Measurements from ENCODE around the gene NCSTN. TPM values are rescaled to one million over a fixed set of nuclear protein-coding genes. Genes with fewer than 3 reads are reported as not detected.
A peak's percentile ranks its signal among the peaks of the same experiment; 100 is the strongest.

NCSTN gene
- total and polyA plus RNA-seq, 12 donors, result 48.3 to 113 (median 87.0) TPM

GRCh38 chr1:160397651-160398050 lies 54.5 kb downstream of the NCSTN start:
- no peak overlapping the region for H3K4me3 ChIP-seq
- no peaks in the 10 kb centered on the region for H3K9me3 ChIP-seq (replicated peaks in 1 of 3)
- 33 to 71% (median 63%) methylated on average over 1 of the region's 1 CpG for WGBS, 4 donors
- H3K27ac ChIP-seq, result no peak overlapping the region
- TF ChIP-seq CTCF (IDR thresholded peaks at IDR 0.05) (no peak), POLR2A (IDR thresholded peaks at IDR 0.05) (no peak)
- DNase-seq, result peak in 1 of 7 donors; percentile 15
- intact Hi-C loops (cut with DNase I), result no loop called here
- H3K4me1 ChIP-seq (replicated peaks in 1 of 2), result no peaks in the 10 kb centered on the region
- H3K36me3 ChIP-seq (replicated peaks in 1 of 2), result no peaks in the 10 kb centered on the region
- peaks cover 21% of the 10 kb centered on the region for H3K27me3 ChIP-seq

DNA sequence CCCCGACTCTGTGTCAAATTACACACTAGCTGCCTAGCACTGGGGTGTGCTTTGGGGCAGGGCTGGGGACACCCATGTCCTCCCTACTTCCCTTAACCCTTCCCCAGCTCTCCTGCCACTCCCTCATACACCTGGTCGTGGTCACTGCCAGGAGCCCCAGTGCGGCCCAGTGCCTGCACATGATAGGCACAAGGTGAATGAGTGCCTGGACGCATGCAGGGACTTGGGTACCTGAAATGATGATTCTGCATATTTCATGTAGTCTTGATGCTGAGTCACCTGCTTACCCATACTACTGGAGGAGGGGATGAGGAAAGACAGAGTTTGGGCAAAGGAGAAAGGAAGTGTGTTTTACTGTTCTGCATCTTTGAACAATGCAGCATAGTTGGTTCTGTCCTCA lies 55.6 kb downstream of the NCSTN start:
- H3K27ac ChIP-seq, result no peak overlapping the region
- intact Hi-C loops (cut with DNase I), result no loop called here
- WGBS, 4 donors, result 77 to 88% (median 81%) methylated on average over 4 of the region's 4 CpGs

DNA sequence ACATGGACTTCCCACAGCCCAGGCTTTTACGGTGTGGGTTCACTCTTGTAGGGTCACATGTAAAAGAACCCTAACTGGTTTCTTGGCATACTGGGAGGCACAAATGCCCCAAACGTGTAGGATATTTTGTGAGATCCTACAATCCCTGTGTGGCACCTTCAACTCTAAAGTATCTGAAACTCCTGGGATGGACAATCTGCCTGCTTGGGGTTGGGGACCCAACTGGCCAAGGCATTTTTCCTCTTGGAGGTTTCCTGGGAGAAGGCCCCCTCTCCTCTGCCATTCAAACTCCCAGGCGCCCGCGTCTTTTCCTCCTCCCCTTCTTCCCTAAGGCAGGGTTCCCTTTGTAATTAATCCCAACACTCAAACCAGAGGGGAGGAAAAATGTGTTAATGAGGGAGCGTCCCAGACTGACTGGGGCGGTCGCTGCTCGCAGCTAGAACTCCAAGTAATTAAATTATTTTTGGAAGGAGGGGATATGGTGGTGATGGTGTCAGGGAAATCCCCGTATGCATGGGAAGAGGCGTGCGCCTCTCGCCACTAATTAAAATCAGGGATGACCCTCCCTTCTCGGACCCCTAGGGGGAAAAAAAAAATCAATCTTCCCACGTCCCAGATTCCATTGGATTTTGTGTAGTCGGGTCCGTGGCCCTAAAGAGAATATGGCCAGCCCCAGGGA lies 56.5 kb downstream of the NCSTN start:
- 46 to 62% (median 59%) methylated on average over 17 of the region's 17 CpGs for WGBS, 4 donors
- Histone ChIP-seq H3K4me1 (replicated peaks in 1 of 2) (no peaks in the 10 kb centered on the region), H3K9me3 (replicated peaks in 1 of 3) (no peaks in the 10 kb centered on the region), H3K27me3 (peaks cover 21% of the 10 kb centered on the region), H3K36me3 (replicated peaks in 1 of 2) (no peaks in the 10 kb centered on the region), H3K4me3 (peak overlapping the region in 1 of 4 donors; percentile 79), H3K27ac (no peak overlapping the region)
- peak in 1 of 7 donors; percentile 35 for DNase-seq
- intact Hi-C loops (cut with DNase I), result no loop called here
- TF ChIP-seq POLR2A (IDR thresholded peaks at IDR 0.05), result no peak
- no peak for TF ChIP-seq CTCF (IDR thresholded peaks at IDR 0.05)

More for the DNA sequence above, 55.6 kb downstream of the NCSTN start:
- peaks cover 21% of the 10 kb centered on the region for H3K27me3 ChIP-seq
- no peak for TF ChIP-seq POLR2A (IDR thresholded peaks at IDR 0.05)
- no peak for TF ChIP-seq CTCF (IDR thresholded peaks at IDR 0.05)
- H3K9me3 ChIP-seq (replicated peaks in 1 of 3), result no peaks in the 10 kb centered on the region
- H3K36me3 ChIP-seq (replicated peaks in 1 of 2), result no peaks in the 10 kb centered on the region
- H3K4me1 ChIP-seq (replicated peaks in 1 of 2), result no peaks in the 10 kb centered on the region
- peak in 1 of 7 donors; percentile 24 for DNase-seq
- H3K4me3 ChIP-seq, result no peak overlapping the region

GRCh38 chr1:160400223-160400645 lies 57.1 kb downstream of the NCSTN start, which contains the start of gene VANGL2:
Gene VANGL2, plus strand, starts transcription at chr1:160400564. Its CDS starts 15,274 bp downstream, at chr1:160415838.
- H3K27ac ChIP-seq, result no peak within 1 kb of the TSS
- H3K4me1 ChIP-seq (replicated peaks in 1 of 2), result no peaks in the 10 kb centered on the region
- TF ChIP-seq POLR2A (IDR thresholded peaks at IDR 0.05), result no peak
- no peak for TF ChIP-seq CTCF (IDR thresholded peaks at IDR 0.05)
- peaks cover 21% of the 10 kb centered on the region for H3K27me3 ChIP-seq
- intact Hi-C loops (cut with DNase I), result no loop called here
- DNase-seq, result peak; percentile 19 to 70 (median 42)
- no peaks in the 10 kb centered on the region for H3K9me3 ChIP-seq (replicated peaks in 1 of 3)
- no peaks in the 10 kb centered on the region for H3K36me3 ChIP-seq (replicated peaks in 1 of 2)
- peak within 1 kb of the TSS in 2 of 4 donors; percentile 37 to 79 for H3K4me3 ChIP-seq
- WGBS, 4 donors, result 0 to 3% (median 1%) methylated on average over 1 to 30 of the region's 34 CpGs; no CpG with 5 or more reads in 1 of the 4 donors
